Limb (tissue), 2 donors: ENCODE results near the gene PTPRD.

Source experiments
- DNase-seq, 2 donors: peaks; one replicate each; pipeline ENCODE4 v3.0.0-alpha.2; 2016; ENCODE audit errors: extremely low spot score in 2 of 2

Gene PTPRD

DNA sequence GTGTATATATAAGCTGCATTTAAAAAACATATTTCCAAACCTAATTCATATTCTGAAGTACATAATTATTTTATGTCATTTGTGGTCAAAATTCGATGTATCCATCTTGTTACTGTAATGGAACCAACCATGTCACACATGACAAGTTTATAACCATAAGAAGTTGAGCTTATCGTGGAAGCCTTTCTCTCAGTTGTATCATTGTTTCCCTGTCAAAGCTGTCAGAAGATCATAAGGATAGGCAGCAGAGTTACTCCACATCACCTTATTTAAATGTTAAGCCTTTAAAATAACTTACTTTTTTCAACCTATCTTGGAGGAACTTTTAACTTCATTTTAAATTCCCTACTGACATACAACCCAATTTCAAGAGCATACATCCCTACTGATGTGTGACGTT is 841.5 kb downstream of the PTPRD start:
- no peak for DNase-seq

DNA sequence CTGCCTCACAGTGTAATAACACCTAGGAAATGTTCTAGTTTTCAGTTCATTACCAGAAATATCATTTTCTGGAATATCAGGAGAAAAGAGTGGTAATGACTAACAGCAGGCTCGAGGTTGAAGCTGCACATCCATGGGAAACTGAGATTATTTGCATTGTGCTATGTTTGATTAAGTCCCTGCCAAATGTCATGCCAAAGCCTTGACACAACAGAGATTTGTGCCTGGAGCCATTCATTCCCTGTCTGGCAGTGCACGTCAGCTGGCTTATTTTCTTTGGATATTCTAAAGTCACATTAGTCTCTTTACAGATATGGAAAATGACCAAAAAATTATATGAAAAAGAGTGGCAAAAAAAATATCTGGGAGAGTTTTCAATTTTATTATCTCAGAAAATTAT is 848.0 kb downstream of the PTPRD start:
- no peak for DNase-seq

DNA sequence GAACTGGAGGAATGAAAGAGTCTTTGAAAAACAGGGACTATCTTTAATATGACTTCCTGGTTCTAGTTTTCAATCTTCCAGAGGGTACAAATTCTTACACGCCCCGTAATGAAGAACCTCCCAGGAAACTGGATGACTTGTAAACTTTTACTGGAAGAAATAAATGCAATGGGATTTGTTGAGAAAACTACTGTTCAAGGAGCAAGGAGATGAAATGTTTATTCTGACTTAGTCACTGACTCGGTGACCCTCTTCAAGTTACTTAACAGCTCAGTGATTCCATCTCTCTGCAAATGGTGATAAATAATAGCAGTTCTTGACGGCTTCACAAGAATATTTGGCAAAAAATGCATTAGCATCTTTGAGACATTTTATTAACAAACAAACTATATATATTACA is 858.6 kb downstream of the PTPRD start:
- no peak for DNase-seq

DNA sequence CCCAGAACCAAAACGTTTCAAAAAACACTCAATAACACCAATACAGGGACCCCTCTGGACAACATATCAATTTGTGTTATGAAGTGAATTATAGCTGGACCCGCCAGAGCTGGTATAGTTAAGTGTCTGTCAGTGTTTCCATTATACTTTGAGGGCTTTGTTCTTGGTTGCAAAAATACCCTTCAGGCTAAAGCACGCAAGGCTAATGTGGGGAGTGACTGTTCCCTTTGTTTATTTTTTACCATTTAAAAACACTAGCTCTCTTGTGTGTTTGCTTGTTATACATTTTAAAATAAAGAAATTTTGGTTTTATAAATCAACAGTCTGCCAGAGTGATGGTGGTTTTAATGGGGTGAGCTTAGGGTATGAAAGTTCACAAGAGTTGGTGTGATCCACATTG is 859.5 kb downstream of the PTPRD start:
- DNase-seq: no peak

DNA sequence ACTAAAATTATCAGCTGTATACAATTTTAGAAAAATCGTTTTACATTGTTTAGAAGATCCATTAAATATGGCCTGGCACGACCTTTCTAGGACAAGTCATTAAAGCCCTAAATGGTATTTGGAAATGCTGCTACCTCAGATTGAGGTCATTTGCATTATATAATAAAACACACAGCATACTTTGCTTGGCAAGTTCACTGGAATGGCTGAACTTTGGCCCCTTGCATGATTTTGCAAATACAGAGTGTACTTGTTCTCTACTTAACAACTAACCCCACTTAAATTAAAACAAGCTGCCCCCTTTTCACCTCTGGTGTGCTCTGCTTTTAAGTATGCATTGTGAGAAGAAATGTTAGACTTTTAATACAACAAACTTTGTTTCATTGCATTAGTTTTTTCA is 860.1 kb downstream of the PTPRD start:
- DNase-seq: no peak

DNA sequence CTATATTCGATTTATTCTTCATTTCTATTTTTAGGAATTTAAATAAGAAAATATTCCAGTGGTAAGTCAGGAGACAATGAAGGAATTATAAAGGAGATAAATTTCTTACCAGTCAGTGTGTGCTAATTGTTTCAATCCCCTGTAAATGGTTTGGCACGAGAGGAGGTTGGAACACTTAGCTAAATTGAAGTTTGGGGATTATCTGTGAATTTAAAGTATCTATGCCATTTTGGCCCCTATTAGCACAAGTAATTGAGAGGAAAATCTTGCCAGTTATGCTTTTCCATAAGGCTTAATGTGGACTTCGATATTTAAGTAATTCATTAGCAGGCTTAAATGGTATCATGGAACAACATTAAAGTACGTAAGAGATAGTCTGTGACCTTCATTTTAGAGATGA is 860.8 kb downstream of the PTPRD start:
- no peak for DNase-seq

DNA sequence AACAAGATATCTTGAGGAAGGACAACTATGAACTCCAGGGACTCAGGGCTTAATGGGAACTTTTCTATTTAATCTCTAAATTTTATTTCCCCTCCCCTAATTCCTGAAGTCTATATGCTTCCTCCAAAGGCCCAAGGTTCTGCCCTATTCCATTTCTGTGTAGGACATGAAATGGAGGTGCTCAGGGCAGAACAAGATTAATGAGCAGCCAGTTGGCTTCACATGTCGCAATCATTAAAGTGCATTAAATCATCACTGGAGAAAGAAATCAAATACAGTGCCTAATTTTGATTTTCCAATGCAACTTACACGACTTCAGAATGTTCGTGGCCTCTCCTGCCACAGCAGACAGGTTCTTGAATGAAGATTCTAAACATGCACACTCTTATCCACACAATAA is 862.1 kb downstream of the PTPRD start:
- no peak for DNase-seq

DNA sequence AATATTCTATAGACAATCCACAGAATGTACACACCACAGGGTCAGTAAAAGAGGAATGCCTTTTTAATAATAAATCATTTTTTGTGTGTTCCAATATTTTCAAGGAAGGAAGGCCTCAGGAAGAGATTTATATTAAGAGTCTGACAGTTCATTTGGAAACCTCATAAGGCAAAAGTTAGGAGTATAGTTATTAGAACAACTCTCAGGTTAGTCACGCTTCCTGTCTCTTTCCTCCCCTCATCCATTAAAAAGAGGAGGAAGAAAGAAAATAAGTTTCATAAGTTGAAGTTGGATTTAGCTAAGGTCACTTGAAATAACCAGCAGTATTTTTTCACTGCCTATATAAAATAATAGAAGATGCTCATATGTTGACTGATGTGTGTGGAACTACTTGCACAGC is 863.2 kb downstream of the PTPRD start:
- DNase-seq: no peak

DNA sequence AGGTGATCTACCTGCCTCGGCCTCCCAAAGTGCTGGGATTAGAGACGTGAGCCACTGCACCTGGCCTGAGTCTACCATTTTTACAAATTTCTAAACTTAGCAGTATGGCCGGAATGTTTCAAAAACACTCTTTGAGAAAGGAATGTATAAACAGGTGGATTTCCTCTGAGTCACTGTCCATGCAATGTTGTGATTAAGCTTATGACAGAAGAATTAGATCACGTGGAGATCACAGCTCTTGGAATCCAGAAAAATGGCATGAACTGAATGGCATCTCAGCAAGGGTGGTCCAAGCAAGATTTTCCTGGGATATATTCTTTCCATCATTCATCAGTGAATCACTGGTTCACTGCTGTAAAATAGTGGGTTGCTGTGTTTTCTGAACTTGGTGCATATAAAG is 865.0 kb downstream of the PTPRD start:
- DNase-seq: no peak

DNA sequence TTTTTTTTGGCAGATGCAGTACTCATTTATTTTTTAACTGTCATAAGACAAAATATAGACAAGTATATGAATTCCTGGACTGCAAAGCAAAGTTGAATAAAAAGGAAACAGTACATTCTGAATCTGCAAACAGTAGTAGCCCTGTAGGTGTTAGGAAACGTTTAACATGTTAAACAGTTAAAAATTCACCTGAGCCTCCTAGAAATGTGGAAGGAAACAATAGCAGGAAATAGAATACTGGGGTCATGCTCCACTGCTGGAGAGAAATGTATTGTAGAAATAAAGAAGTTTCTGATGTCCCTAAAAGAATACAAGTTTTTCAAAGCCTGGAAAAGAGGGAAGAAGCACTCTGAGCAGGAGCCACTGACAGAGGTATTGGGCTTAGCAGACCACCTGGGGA is 866.0 kb downstream of the PTPRD start:
- no peak for DNase-seq

DNA sequence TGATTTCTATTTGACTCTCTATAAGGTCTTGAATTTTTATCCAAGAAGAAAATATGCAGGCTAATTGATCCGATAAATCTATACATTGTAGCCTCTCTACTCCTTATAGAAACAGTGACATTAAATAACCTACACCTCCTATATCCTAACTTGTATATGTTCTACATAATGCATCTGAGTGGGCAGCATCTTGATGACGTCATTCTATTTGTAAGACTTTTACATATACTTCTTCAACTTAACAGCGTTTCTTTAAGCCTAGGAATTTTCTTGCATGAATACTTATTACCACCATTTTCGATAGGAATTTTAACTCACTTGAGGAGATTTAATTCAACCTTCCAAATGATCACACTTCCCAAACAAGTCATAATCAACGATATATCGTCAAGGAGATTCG is 869.0 kb downstream of the PTPRD start:
- no peak for DNase-seq

DNA sequence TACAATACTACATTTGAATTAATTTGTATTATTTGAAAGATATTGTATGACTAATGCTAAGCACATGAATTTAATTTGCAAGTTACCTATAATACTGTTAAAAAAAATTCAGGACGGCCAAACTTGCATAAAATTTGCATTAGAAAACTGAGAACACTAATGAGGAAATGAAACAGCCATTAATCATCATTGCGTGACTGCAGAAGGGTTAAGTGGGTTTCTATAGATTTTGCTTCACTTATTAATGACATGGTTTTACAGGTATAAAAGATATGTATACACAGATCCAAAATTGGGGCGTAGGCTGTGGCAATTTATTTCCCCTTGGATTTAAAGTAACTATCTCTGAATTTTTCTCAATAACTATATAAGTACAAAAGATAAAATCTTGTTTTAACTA is 882.6 kb downstream of the PTPRD start:
- DNase-seq: no peak

DNA sequence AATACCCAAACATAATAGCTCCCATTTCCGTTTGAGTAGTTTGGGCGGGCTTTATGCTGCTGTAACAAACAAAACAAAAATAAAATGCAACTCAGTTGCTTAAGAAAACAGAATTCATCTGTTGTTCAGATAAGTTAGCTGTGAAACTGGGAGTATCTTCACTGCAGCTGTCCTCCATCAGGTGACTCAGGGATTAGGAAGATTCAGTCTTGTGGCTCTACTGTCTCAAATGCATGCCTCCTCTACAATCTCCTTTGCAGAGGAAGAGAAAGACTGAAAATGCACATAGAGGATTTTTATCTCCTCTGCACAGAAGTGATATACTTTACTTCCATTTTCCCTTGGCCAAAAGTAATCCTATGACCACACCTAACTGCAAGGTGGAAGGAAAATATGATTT is 883.7 kb downstream of the PTPRD start:
- DNase-seq: no peak

DNA sequence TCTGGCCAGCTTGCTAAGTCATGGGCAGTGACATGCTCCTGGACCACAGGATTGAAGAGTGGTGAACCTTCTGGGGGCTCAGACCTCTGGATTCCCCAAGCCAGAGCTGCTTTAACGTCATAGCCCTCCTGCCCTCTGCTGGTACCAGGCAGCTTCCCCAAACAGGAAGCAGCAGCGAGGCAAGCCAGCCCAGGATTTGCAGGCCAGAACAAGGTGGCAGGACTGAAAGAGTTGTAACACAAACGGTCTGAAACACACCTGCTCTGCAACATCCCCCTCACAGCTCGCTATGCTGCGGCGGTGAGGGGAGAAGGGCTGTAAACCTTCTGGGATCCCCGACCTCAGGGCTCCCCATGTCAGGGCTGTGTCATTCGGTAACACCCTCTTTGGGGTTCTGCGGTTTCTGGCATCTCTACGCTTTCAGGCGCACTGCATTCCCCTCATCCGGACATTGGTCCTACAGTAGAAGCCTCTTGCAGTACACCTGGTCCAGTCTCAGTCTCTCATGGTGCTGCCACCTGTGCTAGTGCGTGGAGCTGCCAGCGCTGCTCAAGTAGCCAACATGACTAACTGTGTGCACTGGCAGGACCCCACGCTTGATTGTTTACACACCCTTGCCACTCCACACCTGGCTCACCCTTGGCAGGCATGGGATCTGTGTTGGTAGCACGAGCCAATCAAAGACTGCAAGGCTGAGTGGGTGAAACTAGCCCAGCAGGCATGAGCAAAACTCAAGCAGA is 893.3 kb downstream of the PTPRD start:
- DNase-seq: no peak

DNA sequence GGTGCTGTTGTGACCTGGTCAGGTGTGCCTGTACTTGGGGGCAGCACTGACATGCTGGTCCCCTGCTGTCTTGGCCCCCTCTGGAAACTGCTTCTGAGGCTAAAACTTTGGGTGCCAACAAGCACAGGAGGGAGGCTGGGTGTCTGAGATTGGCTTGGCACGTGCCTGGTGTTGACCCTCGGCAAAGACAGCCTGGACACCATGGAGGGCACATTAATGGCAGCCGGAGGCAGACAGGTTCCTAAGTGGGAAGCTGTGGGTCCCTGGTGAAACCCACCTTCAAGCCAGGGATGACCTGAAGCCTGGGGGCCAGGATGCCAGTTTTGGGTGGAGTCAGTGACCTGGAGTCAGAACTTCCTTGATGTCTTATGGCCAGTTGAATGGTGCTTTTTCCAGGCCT is 894.1 kb downstream of the PTPRD start:
- no peak for DNase-seq

DNA sequence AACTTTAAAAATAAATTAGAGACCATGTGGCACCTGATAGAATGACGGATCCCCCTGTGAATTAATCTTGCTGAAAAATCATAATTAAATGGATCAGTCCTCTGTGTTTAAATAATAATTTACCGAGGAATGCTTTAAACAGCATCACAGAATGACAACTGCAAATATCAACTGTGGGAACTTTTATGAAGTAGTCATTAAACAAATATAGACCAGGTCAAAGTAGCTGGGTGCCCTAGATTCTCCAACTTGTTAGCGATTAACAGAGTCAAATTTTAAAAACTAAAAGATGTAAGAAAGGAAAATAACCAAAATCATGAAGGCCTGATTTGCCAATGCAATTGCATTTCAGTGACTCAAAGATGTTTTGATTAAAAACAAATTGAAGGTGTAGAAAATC is 933.4 kb downstream of the PTPRD start:
- no peak for DNase-seq

DNA sequence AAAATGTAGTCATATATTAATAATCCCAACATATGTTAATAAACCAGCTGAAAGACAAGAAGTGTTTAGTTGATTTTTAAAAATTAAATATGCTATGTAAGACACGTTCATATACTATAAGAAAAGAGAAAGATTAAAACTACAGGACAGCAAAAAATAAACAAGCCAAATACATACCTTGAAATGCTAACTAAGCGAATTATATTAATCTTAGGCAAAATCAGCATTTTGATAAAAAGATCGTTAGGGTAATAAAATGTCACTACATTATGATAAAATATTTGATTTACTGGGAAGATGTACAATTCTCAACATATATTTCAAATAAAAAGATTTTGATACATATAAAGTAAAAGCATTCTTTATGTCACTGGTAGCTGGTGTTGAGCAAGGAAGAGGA is 938.3 kb downstream of the PTPRD start:
- no peak for DNase-seq

DNA sequence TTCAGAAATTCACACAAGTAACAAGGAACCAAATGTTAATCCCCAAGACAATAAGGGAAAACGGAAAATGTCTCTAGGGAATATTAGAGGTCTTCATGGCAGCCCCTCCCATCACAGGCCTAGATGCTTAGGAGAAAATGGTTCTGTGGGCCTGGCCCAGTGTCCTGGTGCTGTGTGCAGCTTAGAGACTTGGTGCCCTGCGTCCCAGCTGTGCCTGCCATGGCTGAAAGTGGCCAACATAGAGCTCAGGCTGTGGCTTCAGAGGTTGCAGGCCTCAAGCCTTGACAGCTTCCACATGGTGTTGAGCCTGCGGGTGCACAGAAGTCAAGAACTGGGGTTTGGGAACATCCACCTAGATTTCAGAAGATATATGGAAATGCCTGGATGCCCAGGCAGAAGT is 942.3 kb downstream of the PTPRD start:
- no peak for DNase-seq

DNA sequence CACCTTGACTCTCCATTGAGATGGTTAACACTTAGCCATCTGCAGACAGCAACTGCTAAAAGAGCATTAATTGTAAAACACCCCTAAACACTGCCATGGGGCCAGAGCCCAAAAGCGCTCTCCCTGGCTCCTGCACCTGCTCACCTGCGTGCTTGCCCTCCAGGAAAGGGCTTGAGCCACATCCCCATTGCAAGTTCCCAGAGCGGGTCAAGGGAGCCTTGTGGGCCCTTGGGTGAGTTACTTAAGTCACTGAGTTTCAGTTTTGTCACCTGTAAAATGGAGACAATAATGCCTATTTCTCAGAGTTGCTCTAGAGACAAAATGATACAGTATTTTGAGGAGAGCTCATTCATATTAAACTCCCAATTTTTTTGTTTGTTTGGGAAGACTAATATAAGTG is 967.8 kb downstream of the PTPRD start:
- no peak for DNase-seq

DNA sequence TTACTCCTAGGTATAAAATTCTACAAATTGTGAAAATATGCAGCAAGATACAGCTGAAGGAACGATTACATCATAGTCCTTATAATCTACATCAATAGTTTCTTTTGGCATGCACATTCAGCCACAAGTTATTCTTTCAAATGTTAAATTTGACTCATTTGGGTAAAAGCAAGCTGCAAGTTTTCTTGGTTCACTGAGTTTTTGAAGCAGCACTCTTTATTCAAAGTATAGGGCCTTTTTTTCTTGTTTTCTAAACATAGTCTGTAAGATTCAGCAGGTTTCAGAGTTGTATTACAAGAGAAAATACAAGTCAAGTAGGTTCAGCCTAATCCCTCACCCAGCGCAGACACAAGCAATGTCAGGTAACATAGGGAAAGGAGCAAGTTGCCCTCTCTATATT is 981.5 kb downstream of the PTPRD start:
- no peak for DNase-seq

DNA sequence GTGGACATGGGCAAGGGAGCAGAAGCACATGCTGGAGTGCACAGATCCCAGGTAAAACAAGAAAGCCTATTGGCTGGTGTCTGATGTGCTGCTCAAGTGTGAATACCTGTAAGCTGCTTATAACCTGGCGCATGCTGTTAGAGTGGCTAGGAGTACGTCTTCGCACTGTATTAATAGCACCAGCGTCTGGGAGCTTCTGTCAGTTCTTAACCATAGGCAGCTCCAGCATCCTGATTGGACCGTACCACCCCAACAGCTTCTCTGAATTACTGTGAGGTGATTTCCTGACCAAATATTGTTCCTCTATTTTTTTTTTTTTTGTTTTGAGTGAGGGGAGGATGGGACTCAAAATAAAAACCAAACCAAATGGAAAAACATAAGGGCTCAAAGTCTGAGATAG is 987.6 kb downstream of the PTPRD start:
- DNase-seq: no peak

DNA sequence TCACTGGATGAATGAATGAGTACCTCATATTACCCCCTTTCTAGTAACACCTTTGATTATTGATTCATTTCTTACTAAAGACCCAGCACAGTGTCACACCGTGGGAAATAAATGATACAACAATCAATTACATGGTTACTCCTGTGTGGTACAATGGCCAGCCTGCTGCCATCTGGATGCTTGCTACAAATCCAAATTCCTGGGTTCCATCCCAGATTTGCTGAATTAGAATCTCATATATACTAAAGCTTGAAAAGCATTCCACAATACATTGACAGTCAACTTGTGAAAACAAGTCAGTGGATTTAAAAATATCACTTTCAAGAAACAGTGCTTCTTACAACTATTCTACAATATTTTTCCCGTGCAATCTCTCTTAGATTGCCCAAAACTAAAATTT is 989.3 kb downstream of the PTPRD start:
- no peak for DNase-seq

DNA sequence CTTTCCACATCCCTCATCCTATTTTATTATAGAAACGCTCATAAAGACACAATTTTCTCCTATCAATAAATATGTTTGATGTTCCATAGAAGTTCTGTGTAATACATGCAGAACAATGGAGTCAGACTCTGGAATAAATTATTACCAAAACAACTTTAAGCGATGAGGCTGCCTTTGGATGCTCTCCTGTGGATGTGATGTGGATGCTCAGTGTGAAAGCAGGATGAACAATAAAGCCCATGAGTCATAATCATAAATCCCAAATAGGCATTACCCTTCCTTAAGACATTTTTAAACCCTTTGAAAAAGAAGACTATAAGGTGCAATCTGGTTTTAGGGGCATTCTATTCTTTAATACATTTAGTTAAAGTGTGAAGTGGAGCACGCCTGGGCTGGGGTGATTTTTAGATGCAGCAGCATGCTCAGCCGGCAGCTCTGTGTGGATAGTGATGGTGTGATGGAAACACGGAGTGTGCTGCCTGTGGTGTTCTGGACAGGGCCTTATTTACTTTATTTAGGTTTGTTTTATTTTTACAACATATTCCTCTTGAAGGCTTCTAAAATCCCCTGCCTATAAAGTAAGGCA is 991.4 kb downstream of the PTPRD start:
- DNase-seq: no peak

DNA sequence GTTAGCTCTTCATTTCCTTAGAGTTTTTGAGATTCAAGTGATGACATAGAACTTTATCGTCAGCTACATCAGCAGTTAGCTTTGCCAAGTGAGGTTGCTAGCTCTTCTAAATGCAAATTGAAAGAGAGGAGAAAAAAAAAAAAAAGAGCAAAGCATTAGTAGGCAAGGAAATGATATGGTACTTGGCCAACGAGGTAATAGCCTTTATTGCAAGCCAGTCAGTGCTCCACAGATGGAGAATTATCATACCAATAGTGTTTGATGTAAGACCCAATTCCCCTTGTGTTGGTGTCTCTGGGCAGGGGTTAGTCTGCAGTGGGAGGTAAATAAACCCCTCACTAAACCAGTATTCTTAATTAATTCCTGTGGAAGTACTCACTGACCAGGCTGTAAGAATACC is 992.1 kb downstream of the PTPRD start:
- DNase-seq: no peak
